HepG2 (cell line): ENCODE results near the gene KHNYN. TPM values are rescaled to one million over a fixed set of nuclear protein-coding genes. Genes with fewer than 3 reads are reported as not detected.

Experiments
- ATF2 ChIP-seq: sonication (generic); formaldehyde crosslinking; IDR thresholded peaks from 2 replicates; pipeline ENCODE4 v1.4.0; 2020; ENCODE audit warnings: missing genetic modification reagents
- DMAP1 ChIP-seq: IDR thresholded peaks from 2 replicates; pipeline ENCODE4 v1.6.1; 2016
- EEA1 ChIP-seq: sonication (generic); formaldehyde crosslinking; IDR thresholded peaks from 2 replicates; pipeline ENCODE4 v1.5.1; 2020; ENCODE audit warnings: mild to moderate bottlenecking, missing genetic modification reagents, borderline replicate concordance
- HMG20B ChIP-seq: conservative IDR thresholded peaks from 2 replicates; pipeline ENCODE4 v1.6.1; 2016; ENCODE audit warnings: missing genetic modification reagents, missing compliant biosample characterization
- IRF2 ChIP-seq: IDR thresholded peaks from 2 replicates; pipeline ENCODE4 v1.6.1; 2018; ENCODE audit warnings: missing genetic modification reagents, missing compliant biosample characterization
- JARID2 ChIP-seq: sonication (generic); formaldehyde crosslinking; IDR thresholded peaks from 2 replicates; pipeline ENCODE4 v1.8.1; 2023; ENCODE audit warnings: missing genetic modification reagents, inconsistent platforms; ENCODE audit not compliant: insufficient replicate concordance
- KDM5B ChIP-seq: sonication (generic); formaldehyde crosslinking; IDR thresholded peaks from 2 replicates; pipeline ENCODE4 v1.4.0; 2020; ENCODE audit warnings: missing genetic modification reagents, mild to moderate bottlenecking, borderline replicate concordance
- NCOR1 ChIP-seq: fragments of 200-600 bp; sonication (generic); IDR thresholded peaks from 2 replicates; pipeline ENCODE4 v1.7.0; 2017; ENCODE audit warnings: antibody characterized with exemption, low read length, borderline replicate concordance
- NR2F6 ChIP-seq, 2 experiments: IDR thresholded peaks; 2 replicates each; pipeline ENCODE4 v1.6.1; 2016; ENCODE audit warnings: antibody characterized with exemption in 1 of 2, mild to moderate bottlenecking in 1 of 2
- PAF1 ChIP-seq: IDR thresholded peaks from 2 replicates; pipeline ENCODE4 v1.6.1; 2016; ENCODE audit warnings: missing genetic modification reagents, missing compliant biosample characterization
- PITX1 ChIP-seq: sonication (generic); formaldehyde crosslinking; IDR thresholded peaks from 2 replicates; pipeline ENCODE4 v1.5.1; 2020; ENCODE audit warnings: mild to moderate bottlenecking, missing genetic modification reagents
- RFXAP ChIP-seq: sonication (generic); formaldehyde crosslinking; IDR thresholded peaks from 2 replicates; pipeline ENCODE4 v1.4.0; 2020; ENCODE audit warnings: missing genetic modification reagents, borderline replicate concordance
- SCMH1 ChIP-seq: sonication (generic); formaldehyde crosslinking; IDR thresholded peaks from 2 replicates; pipeline ENCODE4 v1.9.0; 2021; ENCODE audit warnings: missing genetic modification reagents, mild to moderate bottlenecking, borderline replicate concordance
- SPEN ChIP-seq: sonication (generic); formaldehyde crosslinking; IDR thresholded peaks from 2 replicates; pipeline ENCODE4 v1.5.1; 2020; ENCODE audit warnings: low read depth, mild to moderate bottlenecking, missing genetic modification reagents
- YY1 ChIP-seq: IDR thresholded peaks from 2 replicates; pipeline ENCODE4 v1.6.1; 2011; ENCODE audit warnings: low read length, low read depth, moderate library complexity, mild to moderate bottlenecking; ENCODE audit not compliant: insufficient read depth, insufficient replicate concordance
- ZBTB8A ChIP-seq: sonication (generic); formaldehyde crosslinking; IDR thresholded peaks from 2 replicates; pipeline ENCODE4 v1.4.0; 2020; ENCODE audit warnings: mild to moderate bottlenecking, low read depth, missing genetic modification reagents, borderline replicate concordance
- ZFP62 ChIP-seq: sonication (generic); formaldehyde crosslinking; IDR thresholded peaks from 2 replicates; pipeline ENCODE4 v1.4.0; 2020; ENCODE audit warnings: missing genetic modification reagents
- ZNF17 ChIP-seq: sonication (generic); formaldehyde crosslinking; IDR thresholded peaks from 2 replicates; pipeline ENCODE4 v1.5.0; 2020; ENCODE audit warnings: mild to moderate bottlenecking, missing genetic modification reagents
- ZNF225 ChIP-seq: sonication (generic); formaldehyde crosslinking; IDR thresholded peaks from 2 replicates; pipeline ENCODE4 v1.4.0; 2020; ENCODE audit warnings: mild to moderate bottlenecking, missing genetic modification reagents
- ZNF382 ChIP-seq: sonication (generic); formaldehyde crosslinking; IDR thresholded peaks from 2 replicates; pipeline ENCODE4 v1.5.0; 2020; ENCODE audit warnings: missing genetic modification reagents, mild to moderate bottlenecking, borderline replicate concordance
- ZNF574 ChIP-seq: sonication (generic); formaldehyde crosslinking; IDR thresholded peaks from 2 replicates; pipeline ENCODE4 v1.4.0; 2020; ENCODE audit warnings: missing genetic modification reagents
- ZNF589 ChIP-seq: sonication (generic); formaldehyde crosslinking; conservative IDR thresholded peaks from 2 replicates; pipeline ENCODE4 v1.8.0; 2022; ENCODE audit warnings: mild to moderate bottlenecking, moderate library complexity, missing genetic modification reagents
- ZNF75D ChIP-seq: sonication (generic); formaldehyde crosslinking; IDR thresholded peaks from 2 replicates; pipeline ENCODE4 v1.8.1; 2023; ENCODE audit warnings: missing genetic modification reagents, mild to moderate bottlenecking, borderline replicate concordance
- ZNF772 ChIP-seq: sonication (generic); formaldehyde crosslinking; IDR thresholded peaks from 2 replicates; pipeline ENCODE4 v1.5.0; 2020; ENCODE audit warnings: mild to moderate bottlenecking, missing genetic modification reagents
- ZNF839 ChIP-seq: sonication (generic); formaldehyde crosslinking; IDR thresholded peaks from 2 replicates; pipeline ENCODE4 v1.4.0; 2020; ENCODE audit warnings: missing genetic modification reagents, mild to moderate bottlenecking, borderline replicate concordance
- ZNF883 ChIP-seq: sonication (generic); formaldehyde crosslinking; IDR thresholded peaks from 2 replicates; pipeline ENCODE4 v1.5.1; 2020; ENCODE audit warnings: mild to moderate bottlenecking, missing genetic modification reagents; ENCODE audit errors: not compliant biosample characterization
- polyA plus RNA-seq, 8 experiments: library from polyadenylated mRNA; depleted of rRNA in 3 of 8; stranded (reverse) in 7 of 8; unstranded in 1 of 8; fragments of >200 nt; fragmentation: Illumina TruSeq in 4 of 8; extraction: Trizol in 4 of 8; gene quantifications; 2 replicates each; pipeline versions ENCODE4 v1.2.1 to v1.2.3, GENCODE V29; 2011 to 2016; ENCODE audit warnings: low read depth in 4 of 8, missing spikeins in 1 of 8, mixed read lengths in 1 of 8; ENCODE audit not compliant: insufficient read depth in 1 of 8
- total RNA-seq, 5 experiments: library from RNA; depleted of rRNA; stranded (reverse); fragments of >200 nt; fragmentation: Illumina TruSeq; extraction: Trizol; gene quantifications; 2 replicates each; pipeline ENCODE4 v1.2.3, GENCODE V29; 2016; ENCODE audit warnings: low read depth in 1 of 5

Gene KHNYN
- total and polyA plus RNA-seq, 2 of the 13 experiments (the other 11 are each of a cell fraction or from before 2014, with no cell fraction given): 52.8 to 75.7 TPM

DNA sequence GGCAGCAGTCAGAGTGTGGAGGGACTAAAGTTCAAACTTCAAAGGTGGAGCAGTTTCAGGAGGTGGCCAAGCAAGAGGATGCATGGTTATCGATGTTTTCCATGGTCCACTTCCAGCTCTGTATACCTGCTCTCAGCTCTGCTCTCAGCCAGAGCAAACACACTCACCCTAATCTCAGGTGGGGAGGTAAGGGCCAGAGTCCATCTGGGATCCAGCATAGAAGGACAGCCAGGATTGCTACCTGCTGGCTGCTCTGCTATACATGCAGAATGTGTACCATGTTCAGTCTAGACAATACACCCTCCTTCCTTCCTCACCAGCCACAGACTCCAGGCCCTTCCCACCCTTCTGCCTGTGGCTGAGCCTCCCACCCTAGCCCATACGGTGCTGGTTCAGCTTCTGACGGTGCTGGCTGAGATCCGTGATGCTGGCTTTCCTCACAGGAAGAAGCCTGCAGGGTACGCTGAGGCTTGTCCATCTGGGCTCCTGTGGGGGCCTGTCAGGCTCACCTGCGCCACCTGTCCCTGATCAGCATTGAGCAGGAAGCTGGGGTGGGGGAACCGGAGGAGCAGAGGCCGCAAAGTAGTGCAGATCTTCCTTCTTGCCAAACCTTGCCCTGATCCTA, 2.7 kb upstream of the KHNYN start (continued):
- TF ChIP-seq KDM5B (CRISPR knock-in tag) (peak; percentile 82; the same call in 1 of the 2 replicates), ZNF589 (CRISPR knock-in tag) (no peak), IRF2 (0 out of 2 replicates have a peak, but pooled peaks have one; percentile 71), ZNF17 (no peak), PAF1 (CRISPR knock-in tag) (no peak), RFXAP (peak; percentile 37; the same call in 1 of the 2 replicates), ZNF75D (CRISPR knock-in tag) (no peak), HMG20B (0 out of 2 replicates have a peak, but pooled peaks have one; percentile 18), JARID2 (CRISPR knock-in tag) (peak; percentile 89), ZNF883 (peak; percentile 40), ZNF574 (CRISPR knock-in tag) (peak; percentile 64), PITX1 (CRISPR knock-in tag) (peak; percentile 96), ZNF225 (CRISPR knock-in tag) (peak; percentile 81), ZNF772 (peak; percentile 81; the same call in 1 of the 2 replicates), NR2F6 (IDR thresholded peaks at IDR 0.05) (no peak), NR2F6 (CRISPR knock-in tag; IDR thresholded peaks at IDR 0.05) (peak; percentile 56; the same call in 1 of the 2 replicates), DMAP1 (CRISPR knock-in tag) (0 out of 2 replicates have a peak, but pooled peaks have one; percentile 21), ZFP62 (no peak), NCOR1 (peak; percentile 55; the same call in 1 of the 2 replicates), ZNF839 (CRISPR knock-in tag) (peak; percentile 60; the same call in 1 of the 2 replicates), SPEN (peak; percentile 66; the same call in 1 of the 2 replicates), YY1 (no peak), SCMH1 (CRISPR knock-in tag) (no peak), EEA1 (CRISPR knock-in tag) (peak; percentile 92), ZNF382 (no peak), ZBTB8A (CRISPR knock-in tag) (no peak), ATF2 (0 out of 2 replicates have a peak, but pooled peaks have one; percentile 1)
